DND-41 (cell line): Measurements from ENCODE around the gene MUCL3.

Experiments
- EZH2 ChIP-seq: IDR thresholded peaks from 3 replicates; pipeline ENCODE4 v1.6.1; 2012; ENCODE audit warnings: borderline replicate concordance, low read depth, mild to moderate bottlenecking, moderate library complexity, low read length, inconsistent platforms; ENCODE audit not compliant: severe bottlenecking
- TF ChIP-seq, protein P1 (sequence below): IDR thresholded peaks from 2 replicates; pipeline ENCODE4 v1.5.1; 2012; ENCODE audit warnings: borderline replicate concordance, low read length, moderate library complexity, mild to moderate bottlenecking; ENCODE audit not compliant: poor library complexity, severe bottlenecking; ENCODE audit errors: extremely low read depth

DNA sequence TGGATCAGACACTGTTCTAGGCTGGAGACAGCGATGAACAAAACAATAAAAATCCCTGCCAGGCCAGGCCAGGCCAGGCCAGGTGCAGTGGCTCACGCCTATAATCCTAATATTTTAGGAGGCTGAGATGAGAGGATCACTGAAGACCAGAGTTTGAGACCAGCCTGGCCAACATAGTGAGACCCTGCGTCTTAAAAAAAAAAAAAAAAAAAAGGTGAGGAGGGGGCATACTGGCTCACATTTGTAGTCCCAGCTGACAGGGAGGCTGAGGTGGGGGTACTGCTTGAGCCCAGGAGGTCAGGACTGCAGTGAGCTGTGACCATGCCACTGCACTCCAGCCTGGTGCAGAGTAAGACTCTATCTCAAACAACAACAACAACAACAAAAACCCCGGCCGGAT is 4.5 kb downstream of the MUCL3 start:
- TF ChIP-seq EZH2 = no peak
- TF ChIP-seq, protein P1, sequence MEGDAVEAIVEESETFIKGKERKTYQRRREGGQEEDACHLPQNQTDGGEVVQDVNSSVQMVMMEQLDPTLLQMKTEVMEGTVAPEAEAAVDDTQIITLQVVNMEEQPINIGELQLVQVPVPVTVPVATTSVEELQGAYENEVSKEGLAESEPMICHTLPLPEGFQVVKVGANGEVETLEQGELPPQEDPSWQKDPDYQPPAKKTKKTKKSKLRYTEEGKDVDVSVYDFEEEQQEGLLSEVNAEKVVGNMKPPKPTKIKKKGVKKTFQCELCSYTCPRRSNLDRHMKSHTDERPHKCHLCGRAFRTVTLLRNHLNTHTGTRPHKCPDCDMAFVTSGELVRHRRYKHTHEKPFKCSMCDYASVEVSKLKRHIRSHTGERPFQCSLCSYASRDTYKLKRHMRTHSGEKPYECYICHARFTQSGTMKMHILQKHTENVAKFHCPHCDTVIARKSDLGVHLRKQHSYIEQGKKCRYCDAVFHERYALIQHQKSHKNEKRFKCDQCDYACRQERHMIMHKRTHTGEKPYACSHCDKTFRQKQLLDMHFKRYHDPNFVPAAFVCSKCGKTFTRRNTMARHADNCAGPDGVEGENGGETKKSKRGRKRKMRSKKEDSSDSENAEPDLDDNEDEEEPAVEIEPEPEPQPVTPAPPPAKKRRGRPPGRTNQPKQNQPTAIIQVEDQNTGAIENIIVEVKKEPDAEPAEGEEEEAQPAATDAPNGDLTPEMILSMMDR = no peak
